RPMI7951 (cell line): ENCODE results near the gene OR2T1. TPM values are rescaled to one million over a fixed set of nuclear protein-coding genes. Genes with fewer than 3 reads are reported as not detected.
"Not testable (repeated sequence)": the region's sequence is repeated elsewhere in the genome, so short reads cannot be mapped to it uniquely, and the experiment has no call there.

Source experiments
- DNase-seq: peaks from one replicate; pipeline ENCODE4 v3.0.0-alpha.2; 2012; ENCODE audit warnings: low read depth
- total RNA-seq: library from RNA; depleted of rRNA; stranded (reverse); fragments of >200 nt; shearing (Covaris generic); gene quantifications from 2 replicates; pipeline ENCODE4 v1.2.3, GENCODE V29; 2014; rRNA removed

The OR2T1 gene
- total RNA-seq: not detected in 2 replicates

DNA sequence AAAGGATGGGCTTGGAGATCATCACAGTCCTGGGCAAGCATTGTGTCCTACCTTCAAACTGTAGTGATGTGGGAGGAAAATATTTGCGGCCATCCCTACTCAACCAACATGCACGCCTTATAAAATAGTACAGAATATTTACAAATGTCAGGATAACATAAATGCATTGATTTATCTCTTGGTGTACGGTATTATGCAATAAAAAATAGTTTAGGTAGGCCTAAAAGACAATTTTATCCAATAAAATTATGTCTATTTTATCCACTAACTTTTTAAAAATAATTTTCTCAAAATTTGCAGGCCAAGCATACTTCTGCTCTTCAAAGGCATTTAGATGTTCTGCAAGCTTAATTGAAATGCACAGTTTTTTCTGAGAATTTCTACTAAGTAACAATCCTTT is at the start of gene OR2T1:
Gene OR2T1 (plus strand): TSS at position 301 of the 400 bp plus-strand sequence. CDS start 3,100 bp downstream, outside the sequence.
- no peak for DNase-seq

- DNase-seq: no peak
These were observed 43.4 kb upstream of the OR2T1 start for GRCh38 chr1:248359415-248359814.

- DNase-seq: no peak
These were observed 41.6 kb upstream of the OR2T1 start, which contains the start of gene OR2T4 for GRCh38 chr1:248361121-248361715. OR2T4 (plus strand) TSS chr1:248361665; CDS start chr1:248361665, 0 bp downstream.

DNA sequence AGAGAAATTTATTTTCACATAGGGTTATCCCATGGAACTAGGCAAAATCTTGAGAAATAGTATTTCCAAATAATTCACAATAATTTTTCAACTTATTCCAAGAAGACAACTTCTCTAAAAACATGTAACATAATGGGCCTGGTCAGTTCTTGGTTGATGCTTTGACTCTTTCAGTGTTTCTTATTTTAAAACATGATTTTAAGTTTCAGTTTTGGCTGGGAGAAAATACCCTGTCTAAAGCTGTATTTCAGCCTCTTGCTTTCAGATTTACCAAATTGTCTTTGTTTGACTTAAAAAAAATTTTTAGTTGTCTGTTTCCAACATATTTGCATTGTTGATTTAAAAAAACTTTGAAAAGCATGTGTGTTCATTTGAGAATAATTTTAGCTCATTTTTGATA is 36.2 kb upstream of the OR2T1 start:
- DNase-seq: no peak

DNA sequence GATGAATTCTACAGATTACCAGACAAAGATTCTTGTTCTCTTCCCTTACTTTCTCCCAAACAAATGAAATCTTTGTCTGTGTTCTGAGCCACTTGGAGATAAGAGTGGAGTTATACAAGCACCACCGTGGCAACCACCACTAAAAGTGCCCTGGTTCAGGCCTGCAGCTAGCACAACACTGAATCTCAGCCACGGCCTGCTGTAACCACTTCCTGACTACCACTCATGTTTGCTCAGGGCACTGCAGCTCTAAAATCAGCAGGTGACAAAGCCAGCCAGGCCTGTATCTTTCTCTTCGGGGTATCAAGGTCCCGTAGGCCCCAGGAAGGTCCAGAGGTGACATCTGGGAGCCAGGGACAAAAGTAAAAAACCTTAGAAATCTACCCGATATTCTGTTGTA is 30.5 kb upstream of the OR2T1 start:
- DNase-seq: no peak

DNA sequence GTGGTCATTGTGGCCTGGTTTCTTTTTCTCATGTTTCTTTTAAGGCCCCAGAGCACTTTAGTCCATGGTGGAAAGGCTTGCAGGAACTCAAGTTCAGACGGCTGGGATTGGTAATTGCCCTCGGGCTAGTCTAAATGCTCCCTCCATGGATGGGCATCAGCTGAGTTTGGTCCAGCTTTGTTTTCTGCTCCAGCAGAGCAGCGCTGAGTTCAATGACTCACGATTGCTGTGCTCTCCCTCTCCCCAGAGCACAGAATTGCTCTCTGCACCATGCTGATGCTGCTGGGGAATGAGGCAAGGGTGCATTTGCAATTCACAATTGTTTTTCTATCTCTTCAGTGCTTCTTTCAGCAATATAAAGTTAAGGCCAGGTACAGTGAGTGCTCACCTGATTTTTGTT is 29.1 kb upstream of the OR2T1 start:
- DNase-seq: peak; percentile 1

DNA sequence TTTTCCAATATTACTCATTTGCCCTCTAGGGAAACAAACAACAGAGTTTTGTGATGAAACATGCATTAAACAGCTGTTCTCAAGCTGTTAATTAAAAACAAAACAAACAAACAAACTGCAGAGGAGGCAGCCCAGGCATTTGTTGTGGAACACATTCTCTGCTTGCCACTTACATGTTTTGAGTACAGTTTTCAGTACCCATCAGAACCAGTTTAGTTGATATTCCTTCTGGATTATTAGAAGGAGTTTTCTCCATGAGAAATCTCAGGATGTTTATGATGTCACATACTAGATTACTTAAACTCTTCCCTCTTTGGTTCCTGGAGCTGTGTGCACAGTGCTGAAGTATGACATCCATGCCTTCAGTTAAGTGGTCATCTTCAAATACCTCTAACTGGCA is 27.4 kb upstream of the OR2T1 start, which contains the start of gene OR2T6:
Gene OR2T6 (plus strand): TSS at position 301 of the 400 bp plus-strand sequence. CDS start 11,863 bp downstream, outside the sequence.
- no peak for DNase-seq

DNA sequence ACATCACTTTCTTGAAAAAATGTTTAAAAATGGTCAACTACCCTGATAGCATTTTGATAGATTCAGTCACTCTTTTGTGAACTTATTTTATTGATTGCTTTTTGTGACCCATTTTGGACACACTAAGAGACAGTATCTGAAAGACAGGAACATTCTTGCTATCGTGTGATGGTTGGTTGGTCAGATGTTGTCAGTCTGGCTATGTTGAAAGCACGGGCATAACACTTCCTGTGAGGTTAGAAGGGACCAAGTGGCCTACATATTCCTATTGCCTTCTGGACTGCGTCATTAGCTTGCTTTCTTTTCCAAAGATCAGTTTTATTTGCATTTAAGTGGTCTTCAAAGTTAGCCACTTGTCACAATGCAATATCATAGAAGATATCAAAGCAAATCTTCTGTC is 25.9 kb upstream of the OR2T1 start:
- no peak for DNase-seq

- DNase-seq: no peak
These were observed 22.0 kb upstream of the OR2T1 start for GRCh38 chr1:248380854-248381253.

DNA sequence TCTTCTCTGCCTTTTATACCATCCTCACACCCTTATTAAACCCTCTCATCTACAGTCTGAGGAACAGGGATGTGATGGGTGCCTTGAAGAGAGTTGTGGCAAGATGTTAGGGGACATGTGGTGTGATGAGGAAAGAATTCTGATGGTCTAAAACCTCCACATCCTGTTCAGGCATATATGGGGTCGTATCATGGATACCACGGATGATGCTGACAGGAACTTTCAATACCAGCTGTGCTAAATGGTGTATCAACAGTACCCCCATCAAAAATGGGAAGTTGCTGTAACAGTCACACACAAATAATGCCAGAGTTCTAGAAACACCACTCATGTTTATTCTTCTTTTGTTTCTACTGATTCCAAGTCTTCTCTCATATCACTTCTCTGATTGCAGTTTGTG is 14.4 kb upstream of the OR2T1 start:
- no peak for DNase-seq

- no peak for DNase-seq
These were observed 9.8 kb upstream of the OR2T1 start for GRCh38 chr1:248393050-248393449.

GRCh38 chr1:248404024-248404423 is 1.2 kb downstream of the OR2T1 start:
- no peak for DNase-seq

- DNase-seq: no peak
These were observed 4.2 kb downstream of the OR2T1 start for GRCh38 chr1:248406721-248407692.

- DNase-seq: no peak
These were observed 13.4 kb downstream of the OR2T1 start for GRCh38 chr1:248416226-248416625.

GRCh38 chr1:248417854-248418253 is 15.0 kb downstream of the OR2T1 start:
- no peak for DNase-seq

- DNase-seq: peak; percentile 7
These were observed 18.5 kb downstream of the OR2T1 start for GRCh38 chr1:248421384-248421783.

DNA sequence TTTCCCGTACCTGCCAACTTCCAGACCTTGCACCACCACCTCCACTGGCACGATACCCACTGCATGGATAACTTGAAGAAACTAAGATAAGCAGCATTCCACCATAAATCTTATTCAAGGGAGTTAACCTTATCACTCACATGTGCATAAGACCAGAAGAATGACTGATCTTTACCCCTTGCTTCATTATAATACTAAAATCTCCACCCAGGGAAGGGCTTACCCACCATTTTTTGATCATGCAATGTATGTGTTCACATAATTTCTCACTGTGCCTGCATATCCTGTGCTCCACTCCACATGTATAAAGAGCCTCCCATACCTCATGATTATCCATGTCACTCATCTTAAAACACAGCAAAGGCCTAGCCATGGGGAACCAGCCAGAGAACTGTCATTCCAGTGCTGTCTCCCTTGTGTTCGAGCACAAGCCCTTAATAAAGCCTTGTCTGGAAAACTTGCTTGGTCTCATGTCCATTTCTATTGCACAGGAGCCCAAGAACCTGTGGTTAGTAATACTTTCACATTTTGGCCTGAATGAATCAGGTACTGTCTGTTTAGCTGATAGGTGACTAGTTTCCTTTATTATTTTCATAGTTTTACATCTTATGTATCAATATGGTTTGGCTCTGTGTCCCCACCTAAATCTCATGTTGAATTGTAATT is 24.8 kb downstream of the OR2T1 start:
- DNase-seq: not testable (repeated sequence)

GRCh38 chr1:248428192-248428533 is 25.3 kb downstream of the OR2T1 start:
- not testable (repeated sequence) for DNase-seq

- not testable (repeated sequence) for DNase-seq
These were observed 28.8 kb downstream of the OR2T1 start for GRCh38 chr1:248431683-248432082.

DNA sequence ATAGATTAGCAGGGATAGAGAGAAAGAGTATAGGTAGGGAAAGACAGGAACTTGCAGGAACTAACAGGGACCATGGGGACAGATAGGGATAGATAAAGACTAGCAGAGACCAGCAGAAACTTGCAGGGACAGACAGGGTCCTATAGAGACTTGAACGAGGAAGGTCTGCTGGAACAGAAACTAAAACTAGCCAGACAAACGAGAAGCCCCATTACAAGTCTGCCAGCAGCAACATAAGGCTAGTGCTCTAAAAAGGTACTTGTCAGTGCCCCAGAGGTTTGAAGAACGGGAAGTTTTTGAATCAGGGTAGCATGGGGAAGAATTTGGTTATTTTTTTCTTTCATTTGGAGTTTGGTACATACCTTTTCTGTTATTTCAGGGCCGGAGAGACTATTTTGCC is 29.4 kb downstream of the OR2T1 start:
- not testable (repeated sequence) for DNase-seq

GRCh38 chr1:248433811-248434415 is 31.1 kb downstream of the OR2T1 start:
- not testable (repeated sequence) for DNase-seq

DNA sequence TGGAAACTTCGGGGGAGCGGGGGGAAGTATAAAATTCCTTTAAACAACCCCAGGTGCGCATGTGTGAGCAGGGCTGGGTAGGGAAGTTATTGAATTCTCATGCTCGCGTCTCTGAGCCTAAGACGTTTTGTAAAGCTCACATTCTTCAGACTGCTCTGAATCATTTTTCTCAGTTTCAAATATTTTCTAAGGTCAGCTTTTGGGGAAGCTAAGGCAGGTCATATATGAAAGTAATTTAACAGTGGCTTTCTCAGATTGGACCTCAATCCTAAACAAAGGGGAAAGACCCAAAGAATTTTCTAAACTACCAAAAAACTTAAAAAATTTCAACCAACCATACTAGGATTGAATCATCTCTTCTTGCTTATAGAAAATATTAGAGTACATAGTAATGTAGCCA is 32.1 kb downstream of the OR2T1 start:
- not testable (repeated sequence) for DNase-seq
